IPS-11a (cell line): Measurements from ENCODE around the gene KIF26A.
"Not testable (repeated sequence)": the region's sequence is repeated elsewhere in the genome, so short reads cannot be mapped to it uniquely, and the experiment has no call there.

Experiments used
- H3K4me3 ChIP-seq: one replicate; pipeline ENCODE4 v1.5.1; 2013; ENCODE audit warnings: low read depth, low read length, control low read depth

Gene KIF26A

GRCh38 chr14:104142946-104143470, 4.6 kb downstream of the KIF26A start:
- H3K4me3 ChIP-seq = no peak overlapping the region

DNA sequence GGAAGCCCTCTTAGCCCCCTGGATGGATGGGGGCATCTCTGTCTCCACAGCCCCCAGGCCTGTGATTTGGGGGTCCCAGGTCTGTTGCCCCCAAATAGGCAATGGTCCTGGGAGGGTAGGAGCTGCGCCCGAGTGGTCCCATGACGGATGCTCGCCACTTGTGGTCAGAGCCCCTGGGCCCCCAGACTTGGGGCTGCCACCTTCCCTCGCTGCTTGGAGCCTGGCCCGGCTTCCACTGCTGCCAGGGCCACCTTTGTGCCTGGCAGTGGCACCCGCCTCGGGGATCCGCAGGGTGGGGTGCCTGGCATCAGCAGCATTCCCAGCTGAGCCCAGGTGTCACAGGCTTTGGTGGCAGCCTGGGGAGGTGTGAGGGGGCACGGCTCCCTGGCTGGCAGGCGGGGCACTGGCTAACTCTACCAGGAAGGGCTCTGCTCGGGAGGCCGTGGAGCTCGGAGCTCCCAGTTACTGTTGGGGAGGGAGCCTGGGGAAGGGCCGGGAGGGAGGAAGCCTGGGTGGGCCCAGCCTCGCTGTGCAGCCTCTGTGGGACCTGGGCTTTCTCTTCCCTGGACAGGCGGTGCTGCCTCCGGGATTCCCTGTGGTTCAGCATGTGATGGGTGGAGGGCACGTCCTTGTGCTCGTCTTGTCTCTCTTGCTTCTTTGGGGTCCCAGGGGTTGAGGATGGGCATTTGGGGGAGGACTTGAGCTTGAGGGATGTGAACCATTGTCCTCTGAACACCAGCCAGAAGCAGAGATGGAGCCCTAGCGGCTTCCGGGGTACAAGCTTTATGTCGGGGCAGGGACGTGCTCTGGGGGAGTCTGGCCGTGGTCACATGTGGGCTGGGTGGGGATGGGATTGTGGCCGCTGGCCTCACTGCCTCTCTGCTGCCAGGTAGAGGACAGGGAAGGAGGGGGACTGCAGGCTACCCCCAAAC, 5.4 kb downstream of the KIF26A start:
- H3K4me3 ChIP-seq = no peak overlapping the region

DNA sequence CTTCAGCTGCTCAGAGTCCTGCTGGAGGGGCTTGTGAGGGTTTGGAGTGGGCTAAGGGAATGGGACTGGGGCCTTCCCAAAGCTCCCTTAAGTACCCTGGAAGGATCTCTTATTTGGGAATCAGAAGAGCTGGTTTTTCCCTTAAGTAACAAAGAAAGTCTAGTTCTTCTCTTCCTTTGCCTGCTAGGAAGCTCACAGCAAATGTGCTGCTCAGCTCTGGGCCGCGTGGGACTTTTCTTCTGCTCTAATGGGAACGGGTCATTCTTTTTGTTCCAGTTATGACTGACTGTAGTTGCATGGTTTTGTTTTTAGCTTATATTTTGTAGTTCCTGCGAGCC, 6.0 kb downstream of the KIF26A start:
- no peak overlapping the region for H3K4me3 ChIP-seq

- no peak overlapping the region for H3K4me3 ChIP-seq
Measured at GRCh38 chr14:104144911-104145825, 6.8 kb downstream of the KIF26A start.

GRCh38 chr14:104145826-104146601, 7.6 kb downstream of the KIF26A start:
- H3K4me3 ChIP-seq = no peak overlapping the region

DNA sequence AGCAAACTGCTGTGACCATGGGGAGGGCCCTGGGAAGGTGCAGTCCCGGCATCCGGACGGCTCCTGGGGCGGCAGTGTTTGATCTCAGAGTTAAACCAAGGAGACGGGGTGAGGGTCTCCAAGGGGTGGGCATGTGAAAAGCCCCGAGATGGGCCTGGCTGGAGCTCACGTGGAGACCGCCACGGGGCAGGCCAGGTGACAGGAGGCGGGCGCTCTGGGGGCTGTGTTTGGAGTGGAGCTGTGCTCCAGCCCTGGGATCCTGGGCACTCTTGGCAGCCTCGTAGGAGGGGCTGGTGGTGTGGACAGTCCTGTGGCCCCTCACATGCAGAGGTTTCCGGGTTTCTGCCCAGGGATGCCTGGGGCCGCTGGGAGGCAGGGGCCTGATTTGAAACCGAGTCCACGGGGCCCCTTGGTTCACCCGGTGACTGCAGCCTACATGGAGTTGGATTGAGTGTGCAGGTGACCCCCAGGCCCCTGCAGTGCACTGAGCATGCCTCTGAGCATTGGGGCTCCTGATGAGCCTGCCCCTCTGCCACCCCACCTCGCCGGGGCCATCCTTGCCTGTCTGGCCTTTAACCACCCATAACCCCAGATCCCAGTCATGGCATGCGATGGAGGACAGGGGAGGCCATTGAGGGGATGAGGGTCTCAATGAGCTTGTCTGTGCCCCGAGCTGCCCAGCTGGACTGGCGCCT, 8.4 kb downstream of the KIF26A start:
- no peak overlapping the region for H3K4me3 ChIP-seq

DNA sequence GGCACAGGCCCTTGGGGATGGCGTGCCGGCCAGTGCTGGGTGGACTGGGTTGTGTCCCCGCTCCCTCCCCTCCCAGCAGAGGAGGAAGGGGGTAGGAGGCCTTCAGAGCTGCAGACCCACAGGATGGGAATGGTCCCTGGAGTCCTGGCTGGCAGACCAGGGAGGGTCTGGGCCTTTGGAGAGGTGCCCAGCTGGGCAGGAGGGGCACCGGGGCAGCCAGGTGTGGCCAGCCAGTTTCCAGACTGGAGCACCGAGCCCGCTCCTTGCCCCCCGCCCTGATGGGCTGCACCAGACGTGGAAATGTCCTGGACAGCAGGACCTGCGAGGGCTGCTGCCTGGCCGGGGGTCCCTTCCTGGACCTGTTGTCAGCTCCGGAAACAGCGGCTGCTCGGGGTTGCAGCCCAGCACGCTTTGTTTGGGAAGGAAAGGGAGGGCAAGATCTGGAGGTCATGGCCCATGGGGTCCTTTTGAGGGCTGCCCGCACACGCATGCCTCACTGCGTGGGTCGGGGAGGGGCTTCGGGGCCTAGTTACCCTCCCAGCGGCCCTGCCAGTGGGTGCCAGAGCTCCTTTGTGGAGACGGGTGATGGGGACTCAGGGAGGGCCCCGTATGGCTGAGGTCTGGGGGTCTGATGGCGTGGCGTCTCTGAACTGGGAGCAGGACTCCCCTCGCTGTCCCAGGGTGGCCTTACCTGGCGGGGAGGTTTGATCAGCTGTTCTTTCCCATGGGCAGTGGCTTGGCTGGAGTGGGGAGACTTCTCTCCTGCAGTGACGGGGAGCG, 9.1 kb downstream of the KIF26A start:
- H3K4me3 ChIP-seq = no peak overlapping the region

DNA sequence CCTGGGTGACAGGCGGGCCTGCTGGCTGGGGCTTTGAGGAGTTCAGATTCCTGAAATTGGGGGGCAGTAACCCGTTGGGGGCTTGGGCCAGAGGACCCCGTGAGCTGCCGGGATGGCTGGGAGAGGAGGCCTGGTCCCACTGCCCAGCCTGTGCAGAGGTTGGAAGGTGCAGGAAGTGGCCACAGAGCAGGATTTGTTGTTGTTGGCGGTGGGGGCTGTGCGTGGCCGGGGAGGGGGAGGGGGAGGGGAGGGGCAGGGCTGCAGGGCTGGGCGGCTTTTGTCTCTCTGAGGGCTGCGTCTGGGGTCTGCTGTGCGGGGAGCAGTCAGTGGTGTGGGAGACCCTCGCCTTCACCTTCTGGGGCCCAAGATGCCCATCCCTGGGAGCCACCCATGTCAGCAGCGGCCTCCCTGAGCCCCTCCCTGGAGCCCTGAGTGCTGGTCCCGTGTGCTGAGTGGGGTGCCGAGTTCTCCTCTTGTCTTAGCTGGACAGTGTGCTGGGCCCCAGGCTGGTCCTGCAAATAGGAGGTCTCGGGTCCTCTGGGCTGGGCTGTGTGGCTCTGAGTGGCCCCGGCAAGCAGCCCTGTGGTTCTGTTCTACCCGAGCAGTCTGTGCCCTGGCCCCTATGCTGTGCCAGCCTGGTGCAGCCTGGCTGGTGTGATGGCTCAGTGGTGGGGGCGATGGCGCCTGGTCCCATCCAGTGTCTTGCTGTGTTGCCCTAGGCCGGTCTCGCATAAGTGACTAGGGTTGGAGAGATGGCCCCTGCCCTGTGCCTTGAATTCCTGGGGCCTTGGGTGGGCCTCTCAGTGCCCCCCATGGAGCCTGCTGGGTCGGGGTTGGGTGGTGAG, 10.3 kb downstream of the KIF26A start:
- H3K4me3 ChIP-seq = no peak overlapping the region

DNA sequence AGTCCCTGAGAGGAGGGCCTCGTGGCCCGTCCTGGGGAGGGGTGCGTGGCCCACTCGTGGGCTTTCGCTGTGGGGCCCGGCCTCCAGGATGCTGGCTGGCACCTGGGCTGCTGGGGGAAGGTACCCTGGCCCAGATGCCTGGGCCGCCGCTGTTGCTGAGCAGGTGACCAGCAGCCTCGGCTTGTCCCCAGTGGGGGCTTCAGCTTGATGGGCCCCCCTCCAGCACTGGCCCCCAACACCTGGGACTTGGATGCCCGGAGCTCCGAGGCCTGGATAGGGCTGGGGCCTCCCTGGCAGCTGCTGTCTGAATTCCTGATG, 10.8 kb downstream of the KIF26A start:
- H3K4me3 ChIP-seq = no peak overlapping the region

- no peak overlapping the region for H3K4me3 ChIP-seq
Measured at GRCh38 chr14:104149617-104150135, 11.3 kb downstream of the KIF26A start.

GRCh38 chr14:104150136-104151025, 12.0 kb downstream of the KIF26A start:
- H3K4me3 ChIP-seq = no peak overlapping the region

DNA sequence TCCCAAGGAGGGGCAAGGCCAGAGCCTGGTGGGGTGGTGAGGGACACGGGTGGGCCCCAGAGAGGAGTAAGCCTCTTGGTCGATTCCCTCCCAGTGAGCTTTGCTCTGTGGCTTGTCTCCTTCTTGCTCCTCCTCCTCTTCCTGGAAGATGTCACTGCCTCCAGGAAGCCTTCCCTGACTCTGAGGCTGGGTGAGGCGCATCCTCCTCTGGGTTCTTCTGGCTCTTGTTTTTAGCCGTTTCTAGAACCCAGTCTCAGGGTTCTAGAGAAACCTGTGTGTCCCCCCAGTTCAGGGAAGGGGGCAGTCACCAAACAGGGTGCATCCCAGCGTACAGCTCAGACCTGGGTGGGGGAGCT, 12.6 kb downstream of the KIF26A start:
- H3K4me3 ChIP-seq = no peak overlapping the region

DNA sequence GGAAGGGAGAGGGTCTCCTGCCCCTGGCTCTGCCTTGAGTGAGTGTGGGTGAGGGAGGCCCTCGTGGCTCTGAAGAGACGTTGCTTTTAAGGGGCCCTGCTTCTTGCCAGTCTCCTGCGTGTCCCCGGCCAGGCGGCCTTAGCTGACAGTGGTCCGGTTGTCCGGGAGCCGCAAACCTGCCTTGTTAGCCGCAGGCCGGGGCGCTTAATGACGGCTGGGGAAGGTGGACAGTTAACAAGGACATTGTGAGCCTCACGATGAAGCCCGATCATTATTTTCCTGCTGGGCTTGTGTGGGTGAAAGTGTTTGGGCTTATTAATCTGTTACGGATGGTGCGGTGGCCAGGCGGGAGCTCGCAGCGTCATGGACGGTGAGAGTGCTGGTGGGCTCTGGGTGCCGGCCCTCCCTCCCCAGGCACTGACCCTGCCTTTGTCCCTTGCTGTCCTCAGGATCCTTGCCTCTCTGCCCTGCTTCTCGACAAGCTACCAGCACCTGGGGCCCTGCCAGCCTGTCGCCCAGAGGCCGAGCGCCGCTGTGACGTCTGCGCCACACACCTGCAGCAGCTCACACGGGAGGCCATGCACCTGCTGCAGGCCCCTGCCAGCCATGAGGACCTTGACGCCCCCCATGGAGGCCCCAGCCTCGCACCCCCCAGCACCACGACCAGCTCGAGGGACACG, 13.3 kb downstream of the KIF26A start:
- no peak overlapping the region for H3K4me3 ChIP-seq

GRCh38 chr14:104152246-104152575, 13.8 kb downstream of the KIF26A start:
- H3K4me3 ChIP-seq = no peak overlapping the region

DNA sequence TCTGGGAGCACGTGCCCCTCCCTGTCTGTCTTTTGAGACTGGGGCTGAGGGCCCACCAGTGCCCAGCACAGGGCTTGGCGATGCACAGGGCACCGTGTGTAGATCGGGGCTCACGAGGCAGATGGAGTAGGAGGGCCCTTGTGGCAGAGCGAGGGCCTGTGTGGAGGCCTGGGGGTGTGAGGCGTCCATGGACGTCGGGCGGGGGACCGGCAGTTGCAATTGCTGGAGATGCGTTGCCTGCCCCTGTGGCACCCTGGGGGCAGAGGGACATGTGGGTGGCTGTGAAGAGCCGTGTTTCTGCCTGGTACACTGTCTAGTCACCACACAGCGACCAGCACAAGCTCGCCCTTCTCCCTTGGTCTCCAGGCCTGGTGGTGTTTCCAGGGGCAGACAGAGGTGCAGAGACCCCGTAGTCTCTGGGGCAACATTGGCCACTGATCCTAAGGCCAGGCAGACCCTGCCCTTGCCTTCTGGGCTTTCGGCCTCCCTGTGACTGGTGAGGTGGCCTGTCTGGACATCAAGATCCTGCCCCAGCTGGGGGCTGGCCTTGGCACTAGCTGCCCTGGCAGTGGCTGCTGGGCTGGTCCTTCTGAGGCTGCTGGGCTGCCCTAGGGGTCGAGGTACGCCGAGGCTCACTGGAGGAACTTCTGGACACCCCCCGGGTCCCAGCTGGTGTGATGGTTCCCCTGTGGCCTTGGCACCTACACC, 14.5 kb downstream of the KIF26A start:
- no peak overlapping the region for H3K4me3 ChIP-seq

GRCh38 chr14:104153394-104153755, 15.0 kb downstream of the KIF26A start:
- H3K4me3 ChIP-seq = not testable (repeated sequence)

- H3K4me3 ChIP-seq = no peak overlapping the region
Measured at GRCh38 chr14:104154246-104154645, 15.9 kb downstream of the KIF26A start.
